B cell (primary cell): Measurements from ENCODE around the gene FMO3. TPM values are rescaled to one million over a fixed set of nuclear protein-coding genes. Genes with fewer than 3 reads are reported as not detected.

Experiments used
- ATAC-seq: fragments of 200-7000 bp; cut with Tn5 transposase; one replicate; pipeline ENCODE4 v1.10.0; 2021; ENCODE audit warnings: low read depth, mild to moderate bottlenecking, moderate number of reproducible peaks, moderate library complexity
- CTCF ChIA-PET: fragments of 350-600 bp; sonication (Branson Sonifier 250); formaldehyde crosslinking; loops from one replicate; lab custom pipeline; 2021; ENCODE audit warnings: antibody characterized with exemption, inconsistent platforms; lab: Charles Lee
- POLR2A ChIA-PET: fragments of 350-600 bp; sonication (Branson Sonifier 250); formaldehyde crosslinking; loops from one replicate; lab custom pipeline; 2021; ENCODE audit warnings: antibody characterized with exemption; lab: Charles Lee
- DNase-seq: peaks from one replicate; pipeline ENCODE4 v3.0.0; 2013
- H2AFZ ChIP-seq: 2 replicates; pipeline ENCODE4 v1.6.1; 2012; ENCODE audit warnings: mild to moderate bottlenecking, low read depth, low read length; ENCODE audit not compliant: insufficient read depth, poor library complexity, severe bottlenecking
- H3K27ac ChIP-seq, 2 donors: 1 replicate in 1 of 2; 2 replicates in 1 of 2; pipeline ENCODE4 v1.5.1; 2012 to 2013; ENCODE audit warnings: low read length in 2 of 2, mild to moderate bottlenecking in 2 of 2, moderate library complexity in 1 of 2
- H3K27me3 ChIP-seq, 4 experiments: fragments of 200-600 bp in 1 of 4; sonication (generic) in 1 of 4; replicated peaks in 1 of 4; 1 replicate in 2 of 4; 2 replicates in 2 of 4; pipeline versions ENCODE4 v1.6.1 to v1.7.0; 2013 to 2016; ENCODE audit warnings: low read length in 3 of 4, mild to moderate bottlenecking in 2 of 4, mixed read lengths in 1 of 4, moderate library complexity in 1 of 4; ENCODE audit not compliant: insufficient read depth in 4 of 4, control insufficient read depth in 3 of 4; ENCODE audit errors: control extremely low read depth in 1 of 4
- H3K36me3 ChIP-seq, 2 experiments: replicated peaks in 1 of 2; 1 replicate in 1 of 2; 2 replicates in 1 of 2; pipeline versions ENCODE4 v1.6.1 to v1.7.1; 2013; ENCODE audit warnings: low read length in 1 of 2; ENCODE audit not compliant: insufficient read depth in 2 of 2, control insufficient read depth in 1 of 2; ENCODE audit errors: control extremely low read depth in 1 of 2, extremely low read depth in 1 of 2
- H3K4me1 ChIP-seq, 2 donors: fragments of 200-600 bp in 1 of 2; sonication (generic) in 1 of 2; 1 replicate in 1 of 2; 2 replicates in 1 of 2; pipeline versions ENCODE4 v1.5.1 to v1.6.1; 2013 to 2017; ENCODE audit warnings: low read length in 2 of 2; ENCODE audit not compliant: control insufficient read depth in 2 of 2, insufficient read depth in 2 of 2
- H3K4me2 ChIP-seq: replicated peaks from 2 replicates; pipeline ENCODE3; 2012; ENCODE audit warnings: mild to moderate bottlenecking, low read depth, low read length; ENCODE audit not compliant: poor library complexity, severe bottlenecking
- H3K4me3 ChIP-seq, 5 experiments: fragments of 200-600 bp in 1 of 5; sonication (generic) in 1 of 5; 1 replicate in 3 of 5; 2 replicates in 2 of 5; pipeline versions ENCODE4 v1.5.1 to v1.7.0; 2011 to 2016; ENCODE audit warnings: low read length in 4 of 5, mild to moderate bottlenecking in 4 of 5, low read depth in 2 of 5, control low read depth in 1 of 5, moderate library complexity in 1 of 5; ENCODE audit not compliant: insufficient read depth in 1 of 5; ENCODE audit errors: control extremely low read depth in 1 of 5, extremely low read depth in 1 of 5
- H3K79me2 ChIP-seq: fragments of 200-600 bp; sonication (generic); one replicate; pipeline ENCODE4 v1.6.0; 2016; ENCODE audit warnings: low read length; ENCODE audit not compliant: control insufficient read depth, insufficient read depth
- H3K9ac ChIP-seq: fragments of 200-600 bp; sonication (generic); 2 replicates; pipeline ENCODE4 v1.6.1; 2017; ENCODE audit warnings: mild to moderate bottlenecking, low read length, moderate library complexity
- H3K9me3 ChIP-seq, 3 donors: one replicate each; pipeline versions ENCODE4 v1.6.1 to v1.7.1; 2013; ENCODE audit warnings: low read length in 2 of 3; ENCODE audit not compliant: control insufficient read depth in 2 of 3, insufficient read depth in 1 of 3; ENCODE audit errors: control extremely low read depth in 1 of 3
- H4K20me1 ChIP-seq: 2 replicates; pipeline ENCODE4 v1.6.0; 2012; ENCODE audit warnings: mild to moderate bottlenecking, low read length; ENCODE audit not compliant: insufficient read depth, control insufficient read depth, poor library complexity, severe bottlenecking
- H3K27ac Mint-ChIP-seq: one replicate; pipeline ENCODE4 v1.8.0; 2021; ENCODE audit warnings: mixed read lengths
- H3K27me3 Mint-ChIP-seq: one replicate; pipeline ENCODE4 v1.8.0; 2021; ENCODE audit warnings: mixed read lengths
- H3K4me1 Mint-ChIP-seq: one replicate; pipeline ENCODE4 v1.8.0; 2021; ENCODE audit warnings: mixed read lengths
- H3K4me3 Mint-ChIP-seq: one replicate; pipeline ENCODE4 v1.8.0; 2021; ENCODE audit warnings: mixed read lengths
- H3K9me3 Mint-ChIP-seq: one replicate; pipeline ENCODE4 v1.8.0; 2022; ENCODE audit warnings: mixed read lengths; ENCODE audit not compliant: insufficient read depth
- CTCF ChIP-seq: fragments of 200-600 bp; IDR thresholded peaks from one replicate; pipeline ENCODE4 v1.8.0; 2022; ENCODE audit warnings: antibody characterized with exemption, mild to moderate bottlenecking
- EZH2 ChIP-seq: IDR thresholded peaks from 2 replicates; pipeline ENCODE4 v1.6.1; 2012; ENCODE audit warnings: borderline replicate concordance, low read depth, mild to moderate bottlenecking, moderate library complexity, low read length; ENCODE audit not compliant: insufficient read depth, poor library complexity, severe bottlenecking
- WGBS: methylation state at CpG from one replicate; pipeline ENCODE4 v1.1.5; 2013; ENCODE audit warnings: missing lambda C conversion rate; ENCODE audit not compliant: insufficient coverage; 5-methylcytosine and 5-hydroxymethylcytosine counted together
- intact Hi-C: fragments of 100-400 bp; cut with micrococcal nuclease; formaldehyde crosslinking; loops from one replicate; pipeline ENCODE4 v1.10.0; 2022
- polyA plus RNA-seq: library from polyadenylated mRNA; depleted of rRNA; stranded (reverse); fragments of >200 nt; gene quantifications from 2 replicates; pipeline ENCODE4 v1.2.3, GENCODE V29; 2012
- total RNA-seq, 2 donors: library from RNA; stranded (reverse); fragments of 120-200 nt in 1 of 2; gene quantifications; 1 replicate in 1 of 2; 2 replicates in 1 of 2; pipeline versions ENCODE4 v1.2.3 to v1.2.4, GENCODE V29; 2013 to 2022

The FMO3 gene
- total and polyA plus RNA-seq, 2 donors (not counting 1 experiment from before 2014, with no cell fraction given): not detected

- Mint-ChIP-seq H3K27ac (no peak overlapping the region), H3K27me3 (peaks cover 7% of the 10 kb centered on the region), H3K9me3 (no peaks in the 10 kb centered on the region), H3K4me3 (no peak overlapping the region), H3K4me1 (no peaks in the 10 kb centered on the region)
- Histone ChIP-seq H3K4me2 (no peak overlapping the region), H2AFZ (no peak overlapping the region), H3K4me3 (no peak overlapping the region), H3K36me3 (no peaks in the 10 kb centered on the region), H3K27ac (no peak overlapping the region), H3K9ac (no peak overlapping the region), H3K79me2 (no peaks in the 10 kb centered on the region), H3K9me3 (no peaks in the 10 kb centered on the region), H3K27me3 (no peaks in the 10 kb centered on the region), H4K20me1 (no peaks in the 10 kb centered on the region), H3K4me1 (no peaks in the 10 kb centered on the region)
- intact Hi-C loops: no loop called here
- TF ChIP-seq EZH2 (no peak), CTCF (no peak)
- ATAC-seq: no peak
- POLR2A ChIA-PET: no interaction called here
- CTCF ChIA-PET: no interaction called here
- 81% methylated on average over 2 of the region's 2 CpGs for WGBS
- DNase-seq: no peak
Measured at GRCh38 chr1:171152549-171152948, 61.8 kb downstream of the FMO3 start.

GRCh38 chr1:171155484-171155883 is 64.8 kb downstream of the FMO3 start:
- H3K27ac Mint-ChIP-seq: no peak overlapping the region
- no peaks in the 10 kb centered on the region for H3K36me3 ChIP-seq
- CTCF ChIA-PET: no interaction called here
- H3K9me3 ChIP-seq: peaks cover 0 to 1% (median 0%) of the 10 kb centered on the region in 3 donors
- peaks cover 7% of the 10 kb centered on the region for H3K27me3 Mint-ChIP-seq
- DNase-seq: no peak
- no peak overlapping the region for H3K4me3 ChIP-seq
- TF ChIP-seq CTCF: no peak
- no peak for TF ChIP-seq EZH2
- no peaks in the 10 kb centered on the region for H3K4me1 ChIP-seq
- no peaks in the 10 kb centered on the region for H3K4me1 Mint-ChIP-seq
- H3K4me2 ChIP-seq: no peak overlapping the region
- no peak overlapping the region for H3K27ac ChIP-seq
- H3K79me2 ChIP-seq: no peaks in the 10 kb centered on the region
- H3K27me3 ChIP-seq: no peaks in the 10 kb centered on the region
- POLR2A ChIA-PET: no interaction called here
- no peak overlapping the region for H3K9ac ChIP-seq
- no peaks in the 10 kb centered on the region for H4K20me1 ChIP-seq
- intact Hi-C loops: no loop called here
- ATAC-seq: no peak
- H2AFZ ChIP-seq: no peak overlapping the region
- no peaks in the 10 kb centered on the region for H3K9me3 Mint-ChIP-seq
- H3K4me3 Mint-ChIP-seq: no peak overlapping the region
